Fibroblast of lung (primary cell): ENCODE measurements around the gene KRT71.

ENCODE experiments used
- EZH2 ChIP-seq: IDR thresholded peaks from 2 replicates; pipeline ENCODE4 v1.5.1; 2012; ENCODE audit warnings: low read length, control low read depth, mild to moderate bottlenecking; ENCODE audit errors: missing control alignments
- TF ChIP-seq, protein P1 (sequence below), 2 donors: IDR thresholded peaks in 1 of 2; conservative IDR thresholded peaks in 1 of 2; 1 replicate in 1 of 2; 2 replicates in 1 of 2; pipeline ENCODE4 v1.5.1; 2011 to 2012; ENCODE audit warnings: low read length in 2 of 2, control low read depth in 1 of 2, inconsistent platforms in 1 of 2, low read depth in 1 of 2, mild to moderate bottlenecking in 1 of 2

GRCh38 chr12:52515927-52516831 is 36.8 kb downstream of the KRT71 start:
- TF ChIP-seq, protein P1, sequence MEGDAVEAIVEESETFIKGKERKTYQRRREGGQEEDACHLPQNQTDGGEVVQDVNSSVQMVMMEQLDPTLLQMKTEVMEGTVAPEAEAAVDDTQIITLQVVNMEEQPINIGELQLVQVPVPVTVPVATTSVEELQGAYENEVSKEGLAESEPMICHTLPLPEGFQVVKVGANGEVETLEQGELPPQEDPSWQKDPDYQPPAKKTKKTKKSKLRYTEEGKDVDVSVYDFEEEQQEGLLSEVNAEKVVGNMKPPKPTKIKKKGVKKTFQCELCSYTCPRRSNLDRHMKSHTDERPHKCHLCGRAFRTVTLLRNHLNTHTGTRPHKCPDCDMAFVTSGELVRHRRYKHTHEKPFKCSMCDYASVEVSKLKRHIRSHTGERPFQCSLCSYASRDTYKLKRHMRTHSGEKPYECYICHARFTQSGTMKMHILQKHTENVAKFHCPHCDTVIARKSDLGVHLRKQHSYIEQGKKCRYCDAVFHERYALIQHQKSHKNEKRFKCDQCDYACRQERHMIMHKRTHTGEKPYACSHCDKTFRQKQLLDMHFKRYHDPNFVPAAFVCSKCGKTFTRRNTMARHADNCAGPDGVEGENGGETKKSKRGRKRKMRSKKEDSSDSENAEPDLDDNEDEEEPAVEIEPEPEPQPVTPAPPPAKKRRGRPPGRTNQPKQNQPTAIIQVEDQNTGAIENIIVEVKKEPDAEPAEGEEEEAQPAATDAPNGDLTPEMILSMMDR (conservative IDR thresholded peaks at IDR 0.05 in 1 of 2, IDR thresholded peaks at IDR 0.05 in 1 of 2; ENCODE audit: low read depth in 1 of 2, low read length in 2 of 2): no peak
- no peak for TF ChIP-seq EZH2
